ENCODE measurements around the gene DCTPP1.

DNA sequence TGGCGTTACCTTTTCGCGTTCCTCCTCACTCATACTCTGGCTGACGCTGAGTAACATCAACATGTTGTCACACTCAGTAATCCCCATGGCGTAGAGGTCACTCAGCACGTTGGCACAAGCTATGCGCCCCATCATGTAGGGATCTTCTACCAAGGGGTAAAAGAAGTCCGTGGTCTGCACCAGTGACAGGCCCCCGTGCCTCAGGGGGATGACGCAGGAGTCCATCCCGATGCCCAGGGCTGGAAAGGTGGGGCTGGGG, 15.2 kb upstream of the DCTPP1 start:
- TF ChIP-seq, protein P1, sequence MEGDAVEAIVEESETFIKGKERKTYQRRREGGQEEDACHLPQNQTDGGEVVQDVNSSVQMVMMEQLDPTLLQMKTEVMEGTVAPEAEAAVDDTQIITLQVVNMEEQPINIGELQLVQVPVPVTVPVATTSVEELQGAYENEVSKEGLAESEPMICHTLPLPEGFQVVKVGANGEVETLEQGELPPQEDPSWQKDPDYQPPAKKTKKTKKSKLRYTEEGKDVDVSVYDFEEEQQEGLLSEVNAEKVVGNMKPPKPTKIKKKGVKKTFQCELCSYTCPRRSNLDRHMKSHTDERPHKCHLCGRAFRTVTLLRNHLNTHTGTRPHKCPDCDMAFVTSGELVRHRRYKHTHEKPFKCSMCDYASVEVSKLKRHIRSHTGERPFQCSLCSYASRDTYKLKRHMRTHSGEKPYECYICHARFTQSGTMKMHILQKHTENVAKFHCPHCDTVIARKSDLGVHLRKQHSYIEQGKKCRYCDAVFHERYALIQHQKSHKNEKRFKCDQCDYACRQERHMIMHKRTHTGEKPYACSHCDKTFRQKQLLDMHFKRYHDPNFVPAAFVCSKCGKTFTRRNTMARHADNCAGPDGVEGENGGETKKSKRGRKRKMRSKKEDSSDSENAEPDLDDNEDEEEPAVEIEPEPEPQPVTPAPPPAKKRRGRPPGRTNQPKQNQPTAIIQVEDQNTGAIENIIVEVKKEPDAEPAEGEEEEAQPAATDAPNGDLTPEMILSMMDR (IDR thresholded peaks at IDR 0.05): no peak
- no peak for TF ChIP-seq ZFX (IDR thresholded peaks at IDR 0.05; ENCODE audit: borderline replicate concordance)
